T-helper 1 cell (primary cell): ENCODE data around the gene PUM1.

Experiments
- DNase-seq, 5 donors: peaks; one replicate each; pipeline ENCODE4 v3.0.0-alpha.2; 2012 to 2020

Gene PUM1

GRCh38 chr1:30928171-30928570 lies 137.3 kb downstream of the PUM1 start:
- no peak for DNase-seq

- no peak for DNase-seq
These were observed 138.1 kb downstream of the PUM1 start for GRCh38 chr1:30927448-30927847.

- no peak for DNase-seq
These were observed 141.9 kb downstream of the PUM1 start for GRCh38 chr1:30923597-30923996.

GRCh38 chr1:30920827-30921226 lies 144.7 kb downstream of the PUM1 start:
- DNase-seq = no peak

- no peak for DNase-seq
These were observed 146.3 kb downstream of the PUM1 start for GRCh38 chr1:30919025-30919881.

- no peak for DNase-seq
These were observed 149.2 kb downstream of the PUM1 start for GRCh38 chr1:30916296-30916695.

- no peak for DNase-seq
These were observed 149.9 kb downstream of the PUM1 start for GRCh38 chr1:30915491-30916230.

GRCh38 chr1:30914931-30915330 lies 150.6 kb downstream of the PUM1 start:
- DNase-seq = no peak

GRCh38 chr1:30914587-30914922 lies 151.0 kb downstream of the PUM1 start:
- no peak for DNase-seq

GRCh38 chr1:30912913-30913652 lies 152.4 kb downstream of the PUM1 start:
- no peak for DNase-seq

GRCh38 chr1:30912224-30912623 lies 153.3 kb downstream of the PUM1 start:
- no peak for DNase-seq

GRCh38 chr1:30911059-30911954 lies 154.2 kb downstream of the PUM1 start:
- DNase-seq = peak in 2 of 5 donors; percentile 15 to 49

GRCh38 chr1:30909365-30910068 lies 156.0 kb downstream of the PUM1 start:
- DNase-seq = no peak

GRCh38 chr1:30908696-30909364 lies 156.7 kb downstream of the PUM1 start, which contains the start of gene SDC3:
Gene SDC3, minus strand, starts transcription at chr1:30908758. Its CDS starts 172 bp downstream, at chr1:30908586.
- DNase-seq = peak in 1 of 5 donors; percentile 21

- DNase-seq = no peak
These were observed 157.2 kb downstream of the PUM1 start for GRCh38 chr1:30908316-30908695.

GRCh38 chr1:30907481-30908315 lies 157.8 kb downstream of the PUM1 start:
- DNase-seq = no peak

- no peak for DNase-seq
These were observed 158.7 kb downstream of the PUM1 start for GRCh38 chr1:30906631-30907441.

GRCh38 chr1:30905916-30906620 lies 159.4 kb downstream of the PUM1 start:
- DNase-seq = no peak
